ENCODE measurements around the gene CLIP2. TPM values are rescaled to one million over a fixed set of nuclear protein-coding genes. Genes with fewer than 3 reads are reported as not detected.
"Not testable (repeated sequence)": the region's sequence is repeated elsewhere in the genome, so short reads cannot be mapped to it uniquely, and the experiment has no call there.

Gene CLIP2
- total RNA-seq, 4 donors from 2014 or later = 25.5 to 44.3 (median 37.1) TPM

- Histone ChIP-seq H3K27me3 (peaks cover 0 to 23% (median 0%) of the 10 kb centered on the region in 4 donors), H3K4me1 (no peaks in the 10 kb centered on the region), H3K36me3 (no peaks in the 10 kb centered on the region), H3K9me3 (no peaks in the 10 kb centered on the region), H3K27ac (replicated peaks in 1 of 4) (no peak overlapping the region), H3K4me3 (no peak overlapping the region)
- no peak for DNase-seq (ENCODE audit: extremely low spot score)
- intact Hi-C loops (cut with DNase I) = no loop called here
- 72% methylated on average over 2 of the region's 2 CpGs for WGBS
- TF ChIP-seq EP300 (IDR thresholded peaks at IDR 0.05) = no peak
- no peak for TF ChIP-seq CTCF (IDR thresholded peaks at IDR 0.05)
- TF ChIP-seq POLR2AphosphoS5 (IDR thresholded peaks at IDR 0.05) = no peak
- no peak for TF ChIP-seq POLR2A (IDR thresholded peaks at IDR 0.05; ENCODE audit: low read depth)
These were observed 121.6 kb downstream of the CLIP2 start for GRCh38 chr7:74410772-74411171.

- DNase-seq (ENCODE audit: extremely low spot score); H3K36me3 ChIP-seq; H3K4me1 ChIP-seq; H3K4me3 ChIP-seq; intact Hi-C loops (cut with DNase I); H3K27ac ChIP-seq (replicated peaks in 1 of 4); H3K9me3 ChIP-seq: not testable (repeated sequence)
- 70% methylated on average over 5 of the region's 5 CpGs for WGBS
- peaks cover 0 to 23% (median 0%) of the 10 kb centered on the region in 4 donors for H3K27me3 ChIP-seq
These were observed 122.4 kb downstream of the CLIP2 start for GRCh38 chr7:74411571-74411970.

GRCh38 chr7:74412056-74412455 lies 122.8 kb downstream of the CLIP2 start:
- WGBS = 61% methylated on average over 4 of the region's 4 CpGs
- no peak for TF ChIP-seq CTCF (IDR thresholded peaks at IDR 0.05)
- no peak for TF ChIP-seq EP300 (IDR thresholded peaks at IDR 0.05)
- no peak for TF ChIP-seq POLR2A (IDR thresholded peaks at IDR 0.05; ENCODE audit: low read depth)
- no peak for TF ChIP-seq POLR2AphosphoS5 (IDR thresholded peaks at IDR 0.05)
- intact Hi-C loops (cut with DNase I) = no loop called here

GRCh38 chr7:74412603-74413002 lies 123.4 kb downstream of the CLIP2 start:
- Histone ChIP-seq H3K27me3 (peaks cover 0 to 28% (median 0%) of the 10 kb centered on the region in 4 donors), H3K4me3 (no peak overlapping the region), H3K4me1 (peaks cover 2 to 6% (median 4%) of the 10 kb centered on the region in 4 donors), H3K36me3 (no peaks in the 10 kb centered on the region), H3K9me3 (no peaks in the 10 kb centered on the region), H3K27ac (replicated peaks in 1 of 4) (no peak overlapping the region)
- TF ChIP-seq EP300 (IDR thresholded peaks at IDR 0.05) (no peak), CTCF (IDR thresholded peaks at IDR 0.05) (no peak), POLR2A (IDR thresholded peaks at IDR 0.05; ENCODE audit: low read depth) (no peak), POLR2AphosphoS5 (IDR thresholded peaks at IDR 0.05) (no peak)
- WGBS = 93% methylated on average over 3 of the region's 3 CpGs
- DNase-seq (ENCODE audit: extremely low spot score) = no peak
- intact Hi-C loops (cut with DNase I) = no loop called here

More at GRCh38 chr7:74412056-74412455, 122.8 kb downstream of the CLIP2 start:
- H3K4me1 ChIP-seq = peaks cover 0 to 1% (median 0%) of the 10 kb centered on the region in 4 donors
- H3K27ac ChIP-seq (replicated peaks in 1 of 4) = no peak overlapping the region
- H3K4me3 ChIP-seq = no peak overlapping the region
- no peak for DNase-seq (ENCODE audit: extremely low spot score)
- H3K27me3 ChIP-seq = peaks cover 0 to 26% (median 0%) of the 10 kb centered on the region in 4 donors
- H3K9me3 ChIP-seq = no peaks in the 10 kb centered on the region
- no peaks in the 10 kb centered on the region for H3K36me3 ChIP-seq

- not testable (repeated sequence) for H3K36me3 ChIP-seq; H3K27ac ChIP-seq (replicated peaks in 1 of 4); H3K9me3 ChIP-seq; H3K4me3 ChIP-seq; DNase-seq (ENCODE audit: extremely low spot score)
- Histone ChIP-seq H3K27me3 (peaks cover 0 to 28% (median 0%) of the 10 kb centered on the region in 4 donors), H3K4me1 (peaks cover 3 to 12% (median 6%) of the 10 kb centered on the region in 4 donors)
- 78% methylated on average over 6 of the region's 7 CpGs for WGBS
- intact Hi-C loops (cut with DNase I) = loop anchor here (5.0 kb wide), 1 partner anchor 153 kb away; no protein-coding TSS in a partner anchor
These were observed 125.6 kb downstream of the CLIP2 start for GRCh38 chr7:74414595-74415333.

Data from esophagus muscularis mucosa (tissue), 4 donors.